ENCODE measurements around the gene GBE1.
"Not testable (repeated sequence)": the region's sequence is repeated elsewhere in the genome, so short reads cannot be mapped to it uniquely, and the experiment has no call there.

Gene GBE1

GRCh38 chr3:81752604-81753003 lies 8.8 kb downstream of the GBE1 start:
- DNase-seq, result no peak

- no peak for DNase-seq
Observed at GRCh38 chr3:81749265-81749664, 12.2 kb downstream of the GBE1 start.

GRCh38 chr3:81747280-81747679 lies 14.2 kb downstream of the GBE1 start:
- not testable (repeated sequence) for DNase-seq

GRCh38 chr3:81744366-81744765 lies 17.1 kb downstream of the GBE1 start:
- DNase-seq, result no peak

- no peak for DNase-seq
Observed at GRCh38 chr3:81743096-81744025, 18.1 kb downstream of the GBE1 start.

GRCh38 chr3:81742581-81742980 lies 18.9 kb downstream of the GBE1 start:
- no peak for DNase-seq

GRCh38 chr3:81741216-81741615 lies 20.2 kb downstream of the GBE1 start:
- no peak for DNase-seq

- no peak for DNase-seq
Observed at GRCh38 chr3:81740731-81741130, 20.7 kb downstream of the GBE1 start.

GRCh38 chr3:81735334-81735733 lies 26.1 kb downstream of the GBE1 start:
- no peak for DNase-seq

- DNase-seq, result no peak
Observed at GRCh38 chr3:81734742-81735141, 26.7 kb downstream of the GBE1 start.

- no peak for DNase-seq
Observed at GRCh38 chr3:81732642-81733041, 28.8 kb downstream of the GBE1 start.

GRCh38 chr3:81728766-81729544 lies 32.5 kb downstream of the GBE1 start:
- DNase-seq, result no peak

GRCh38 chr3:81726735-81727134 lies 34.7 kb downstream of the GBE1 start:
- no peak for DNase-seq

- no peak for DNase-seq
Observed at GRCh38 chr3:81726132-81726531, 35.3 kb downstream of the GBE1 start.

GRCh38 chr3:81723732-81724313 lies 37.6 kb downstream of the GBE1 start:
- DNase-seq, result no peak

GRCh38 chr3:81718311-81718710 lies 43.1 kb downstream of the GBE1 start:
- no peak for DNase-seq

- DNase-seq, result no peak
Observed at GRCh38 chr3:81716870-81717509, 44.5 kb downstream of the GBE1 start.

GRCh38 chr3:81713031-81713430 lies 48.4 kb downstream of the GBE1 start:
- no peak for DNase-seq

- DNase-seq, result no peak
Observed at GRCh38 chr3:81709606-81710005, 51.8 kb downstream of the GBE1 start.

- no peak for DNase-seq
Observed at GRCh38 chr3:81707996-81708395, 53.4 kb downstream of the GBE1 start.

GRCh38 chr3:81702126-81702525 lies 59.3 kb downstream of the GBE1 start:
- no peak for DNase-seq

- DNase-seq, result no peak
Observed at GRCh38 chr3:81699536-81700320, 61.7 kb downstream of the GBE1 start.

Data from NCI-H1417 treated with DMSO at 0.1 percent for 48 hours (cell line).